Stimulated activated naive CD8-positive, alpha-beta T cell treated with anti-CD3 and anti-CD28 coated beads, Interleukin-15, amount 100 ng/mL, for 72 hours (primary cell): Measurements from ENCODE around the gene LAPTM5.
"Not testable (repeated sequence)": the region's sequence is repeated elsewhere in the genome, so short reads cannot be mapped to it uniquely, and the experiment has no call there.

Experiments
- ATAC-seq: fragments of 150-1000 bp; cut with Tn5 transposase; 2 replicates; pipeline ENCODE4 v1.10.0; 2021; ENCODE audit warnings: mild to moderate bottlenecking, moderate library complexity
- DNase-seq, 2 donors: peaks; one replicate each; pipeline ENCODE4 v3.0.0; 2021 to 2022
- H3K27ac Mint-ChIP-seq, 2 donors: one replicate each; pipeline ENCODE4 v1.8.0; 2022; ENCODE audit warnings: mild to moderate bottlenecking in 2 of 2, mixed read lengths in 2 of 2, moderate library complexity in 2 of 2
- H3K27me3 Mint-ChIP-seq: one replicate; pipeline ENCODE4 v1.8.0; 2022; ENCODE audit warnings: mixed read lengths
- H3K4me1 Mint-ChIP-seq: one replicate; pipeline ENCODE4 v1.8.0; 2022; ENCODE audit warnings: mild to moderate bottlenecking, mixed read lengths
- H3K4me3 Mint-ChIP-seq, 2 donors: one replicate each; pipeline ENCODE4 v1.8.0; 2022; ENCODE audit warnings: mild to moderate bottlenecking in 2 of 2, mixed read lengths in 2 of 2, moderate library complexity in 1 of 2
- H3K9me3 Mint-ChIP-seq, 2 donors: one replicate each; pipeline ENCODE4 v1.8.0; 2022; ENCODE audit warnings: mixed read lengths in 2 of 2

Gene LAPTM5

GRCh38 chr1:30778154-30778978, 20.8 kb upstream of the LAPTM5 start:
- Mint-ChIP-seq H3K27ac (peak overlapping the region in 1 of 2 donors; percentile 56), H3K27me3 (peaks cover 5% of the 10 kb centered on the region), H3K4me1 (peaks cover 34% of the 10 kb centered on the region), H3K4me3 (no peak overlapping the region), H3K9me3 (no peaks in the 10 kb centered on the region)
- no peak for DNase-seq
- ATAC-seq = no peak

GRCh38 chr1:30777904-30778153, 20.3 kb upstream of the LAPTM5 start:
- no peaks in the 10 kb centered on the region for H3K9me3 Mint-ChIP-seq
- no peak overlapping the region for H3K4me3 Mint-ChIP-seq
- H3K4me1 Mint-ChIP-seq = peaks cover 36% of the 10 kb centered on the region
- no peak overlapping the region for H3K27ac Mint-ChIP-seq
- ATAC-seq (no peak), DNase-seq (no peak)
- peaks cover 5% of the 10 kb centered on the region for H3K27me3 Mint-ChIP-seq

GRCh38 chr1:30777060-30777903, 19.7 kb upstream of the LAPTM5 start:
- no peak overlapping the region for H3K27ac Mint-ChIP-seq
- H3K27me3 Mint-ChIP-seq = no peaks in the 10 kb centered on the region
- peaks cover 38% of the 10 kb centered on the region for H3K4me1 Mint-ChIP-seq
- no peak overlapping the region for H3K4me3 Mint-ChIP-seq
- no peaks in the 10 kb centered on the region for H3K9me3 Mint-ChIP-seq
- ATAC-seq = no peak
- DNase-seq = no peak

- Mint-ChIP-seq H3K27ac (no peak overlapping the region), H3K4me1 (peaks cover 38% of the 10 kb centered on the region), H3K9me3 (no peaks in the 10 kb centered on the region), H3K27me3 (no peaks in the 10 kb centered on the region), H3K4me3 (no peak overlapping the region)
- ATAC-seq = no peak
- no peak for DNase-seq
Observed at GRCh38 chr1:30776097-30777059, 18.8 kb upstream of the LAPTM5 start.

- ATAC-seq = no peak
Observed at GRCh38 chr1:30775433-30775975, 17.9 kb upstream of the LAPTM5 start.

GRCh38 chr1:30774550-30775432, 17.2 kb upstream of the LAPTM5 start:
- no peak for ATAC-seq
- no peaks in the 10 kb centered on the region for H3K27me3 Mint-ChIP-seq
- H3K4me3 Mint-ChIP-seq = no peak overlapping the region
- peaks cover 38% of the 10 kb centered on the region for H3K4me1 Mint-ChIP-seq
- H3K27ac Mint-ChIP-seq = no peak overlapping the region
- no peak for DNase-seq
- H3K9me3 Mint-ChIP-seq = no peaks in the 10 kb centered on the region

More at GRCh38 chr1:30775433-30775975, 17.9 kb upstream of the LAPTM5 start:
- Mint-ChIP-seq H3K4me1 (peaks cover 38% of the 10 kb centered on the region), H3K27ac (no peak overlapping the region), H3K9me3 (no peaks in the 10 kb centered on the region), H3K27me3 (no peaks in the 10 kb centered on the region), H3K4me3 (no peak overlapping the region)
- no peak for DNase-seq

GRCh38 chr1:30773722-30774358, 16.3 kb upstream of the LAPTM5 start:
- Mint-ChIP-seq H3K27me3 (no peaks in the 10 kb centered on the region), H3K4me3 (no peak overlapping the region), H3K9me3 (no peaks in the 10 kb centered on the region), H3K27ac (no peak overlapping the region), H3K4me1 (peaks cover 37% of the 10 kb centered on the region)
- no peak for DNase-seq
- no peak for ATAC-seq

- ATAC-seq (no peak), DNase-seq (no peak)
- no peaks in the 10 kb centered on the region for H3K27me3 Mint-ChIP-seq
- no peak overlapping the region for H3K4me3 Mint-ChIP-seq
- no peak overlapping the region for H3K27ac Mint-ChIP-seq
- H3K9me3 Mint-ChIP-seq = no peaks in the 10 kb centered on the region
- peaks cover 55% of the 10 kb centered on the region for H3K4me1 Mint-ChIP-seq
Observed at GRCh38 chr1:30771005-30771404, 13.4 kb upstream of the LAPTM5 start.

GRCh38 chr1:30770150-30770549, 12.6 kb upstream of the LAPTM5 start:
- ATAC-seq (no peak), DNase-seq (no peak)
- Mint-ChIP-seq H3K4me1 (peaks cover 63% of the 10 kb centered on the region), H3K27me3 (no peaks in the 10 kb centered on the region), H3K27ac (no peak overlapping the region), H3K9me3 (no peaks in the 10 kb centered on the region), H3K4me3 (no peak overlapping the region)

- peak overlapping the region; percentile 5 to 88 for H3K27ac Mint-ChIP-seq
- DNase-seq = no peak
- H3K4me1 Mint-ChIP-seq = peaks cover 72% of the 10 kb centered on the region
- no peak overlapping the region for H3K4me3 Mint-ChIP-seq
- no peak for ATAC-seq
- H3K27me3 Mint-ChIP-seq = no peaks in the 10 kb centered on the region
- no peaks in the 10 kb centered on the region for H3K9me3 Mint-ChIP-seq
Observed at GRCh38 chr1:30768830-30769718, 11.5 kb upstream of the LAPTM5 start.

- Mint-ChIP-seq H3K4me3 (peak overlapping the region in 1 of 2 donors; percentile 49), H3K27me3 (no peaks in the 10 kb centered on the region), H3K9me3 (no peaks in the 10 kb centered on the region), H3K4me1 (peaks cover 72% of the 10 kb centered on the region), H3K27ac (peak overlapping the region in 1 of 2 donors; percentile 48)
- DNase-seq (no peak), ATAC-seq (peak; percentile 39)
Observed at GRCh38 chr1:30768159-30768829, 10.7 kb upstream of the LAPTM5 start.

GRCh38 chr1:30766948-30767347, 9.4 kb upstream of the LAPTM5 start:
- peak overlapping the region in 1 of 2 donors; percentile 57 for H3K4me3 Mint-ChIP-seq
- H3K4me1 Mint-ChIP-seq = peaks cover 77% of the 10 kb centered on the region
- not testable (repeated sequence) for H3K27me3 Mint-ChIP-seq, ATAC-seq, H3K9me3 Mint-ChIP-seq, DNase-seq
- H3K27ac Mint-ChIP-seq = peak overlapping the region in 1 of 2 donors; percentile 59
